Endodermal cell (in vitro differentiated cells): ENCODE data around the gene PANK4. TPM values are rescaled to one million over a fixed set of nuclear protein-coding genes. Genes with fewer than 3 reads are reported as not detected.

Experiments used
- DNase-seq: peaks from one replicate; pipeline ENCODE4 v3.0.0-alpha.2; 2017
- H3K27ac ChIP-seq: 2 replicates; pipeline ENCODE4 v1.5.1; 2013; ENCODE audit warnings: mild to moderate bottlenecking, low read depth, low read length, moderate library complexity
- H3K27me3 ChIP-seq: 2 replicates; pipeline ENCODE4 v1.6.1; 2013; ENCODE audit warnings: mild to moderate bottlenecking, low read length, moderate library complexity; ENCODE audit not compliant: insufficient read depth, control insufficient read depth, poor library complexity, severe bottlenecking
- H3K36me3 ChIP-seq: 2 replicates; pipeline ENCODE4 v1.7.0; 2013; ENCODE audit warnings: mild to moderate bottlenecking, low read length, moderate library complexity; ENCODE audit not compliant: control insufficient read depth, insufficient read depth
- H3K4me1 ChIP-seq: one replicate; pipeline ENCODE4 v1.7.0; 2013; ENCODE audit warnings: low read length; ENCODE audit not compliant: control insufficient read depth, insufficient read depth
- H3K4me3 ChIP-seq: 2 replicates; pipeline ENCODE4 v1.5.1; 2013; ENCODE audit warnings: mild to moderate bottlenecking, low read length, moderate library complexity
- H3K9ac ChIP-seq: 2 replicates; pipeline ENCODE4 v1.6.1; 2013; ENCODE audit warnings: mild to moderate bottlenecking, low read length, moderate library complexity; ENCODE audit not compliant: poor library complexity, severe bottlenecking; ENCODE audit errors: extremely low read depth
- H3K9me3 ChIP-seq: 2 replicates; pipeline ENCODE4 v1.6.1; 2013; ENCODE audit warnings: mild to moderate bottlenecking, low read length, moderate library complexity; ENCODE audit not compliant: control insufficient read depth
- H3K27ac Mint-ChIP-seq: 2 replicates; pipeline ENCODE4 v1.8.0; 2020; ENCODE audit warnings: mixed read lengths
- H3K27me3 Mint-ChIP-seq: 2 replicates; pipeline ENCODE4 v1.8.0; 2021; ENCODE audit warnings: mild to moderate bottlenecking, mixed read lengths; ENCODE audit not compliant: insufficient read depth
- H3K36me3 Mint-ChIP-seq: 2 replicates; pipeline ENCODE4 v1.8.0; 2020; ENCODE audit warnings: low read depth, mixed read lengths
- H3K4me1 Mint-ChIP-seq: 2 replicates; pipeline ENCODE4 v1.8.0; 2020; ENCODE audit warnings: mixed read lengths
- H3K4me3 Mint-ChIP-seq: 2 replicates; pipeline ENCODE4 v1.8.0; 2020; ENCODE audit warnings: mild to moderate bottlenecking, moderate library complexity, mixed read lengths
- H3K9me3 Mint-ChIP-seq: 2 replicates; pipeline ENCODE4 v1.8.0; 2020; ENCODE audit warnings: mild to moderate bottlenecking, mixed read lengths
- WGBS, 2 experiments: methylation state at CpG; one replicate each; pipeline versions ENCODE4 v1.1.5 to v1.1.7; 2013; ENCODE audit warnings: missing lambda C conversion rate in 2 of 2, mixed read lengths in 1 of 2; ENCODE audit not compliant: insufficient coverage in 1 of 2, insufficient read length in 1 of 2; 5-methylcytosine and 5-hydroxymethylcytosine counted together
- total RNA-seq, 2 donors: library from RNA; stranded (reverse); fragmentation: NEBNext Ultra II Directional in 1 of 2; extraction: Animal tissue kit (Norgen Biotek cat#: 25700) in 1 of 2; gene quantifications; 2 replicates in 1 of 2; 3 replicates in 1 of 2; pipeline ENCODE4 v1.2.1, GENCODE V29; 2021
- TF ChIP-seq, protein P1 (sequence below): fragments of 200-600 bp; sonication (generic); conservative IDR thresholded peaks from 2 replicates; pipeline ENCODE4 v1.5.0; 2021; ENCODE audit warnings: antibody characterized with exemption, mild to moderate bottlenecking

Gene PANK4
- total RNA-seq, 2 donors from 2014 or later, result 45.6 to 49.5 TPM

DNA sequence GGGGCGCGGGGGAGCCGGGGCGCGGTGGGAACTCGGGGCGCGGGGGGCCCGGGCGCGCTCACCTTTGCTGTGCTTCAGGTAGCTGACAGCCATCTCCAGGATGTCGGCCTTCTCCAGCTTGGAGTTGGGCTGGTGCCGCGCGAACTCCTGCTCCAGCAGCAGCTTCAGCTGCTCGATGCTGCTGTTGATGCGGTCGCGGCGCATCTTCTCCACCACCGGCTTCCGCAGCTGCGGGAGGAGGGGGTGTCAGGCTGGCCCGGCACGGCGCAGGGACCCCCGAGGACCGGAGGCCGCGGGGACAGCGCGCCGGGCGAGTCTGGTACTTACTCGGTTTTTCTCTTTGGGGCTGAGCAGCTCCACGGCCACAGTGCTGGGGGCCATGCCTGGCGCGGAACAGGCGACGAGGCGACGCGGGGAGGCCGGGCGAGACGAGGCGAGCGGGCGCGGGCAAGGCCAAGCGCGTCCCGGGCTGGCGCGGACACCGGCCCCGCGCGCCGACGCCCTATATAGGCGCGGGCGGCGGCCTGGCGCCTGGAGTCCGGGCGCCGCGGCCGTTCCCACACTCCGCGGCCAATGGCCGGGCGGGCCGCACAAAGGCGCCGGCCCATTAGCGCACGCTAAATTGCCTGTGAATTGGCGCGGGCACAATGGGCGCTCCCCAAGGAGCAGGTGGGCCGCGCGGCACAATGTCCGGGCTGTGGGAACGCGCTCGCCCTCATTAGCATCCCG, 3.6 kb upstream of the PANK4 start, which contains the start of gene HES5:
HES5 (minus strand) TSS at position 480 of the 729 bp plus-strand sequence; CDS start at position 381, 99 bp downstream.
- H3K4me3 Mint-ChIP-seq, result peak within 1 kb of the TSS; percentile 33
- H3K27ac Mint-ChIP-seq, result no peak within 1 kb of the TSS
- no peaks in the 10 kb centered on the region for H3K9me3 ChIP-seq
- H3K36me3 Mint-ChIP-seq, result no peaks in the 10 kb centered on the region
- H3K27ac ChIP-seq, result peak within 1 kb of the TSS; percentile 88
- peak; percentile 86 for DNase-seq
- H3K4me3 ChIP-seq, result no peak within 1 kb of the TSS
- peaks cover 73% of the 10 kb centered on the region for H3K27me3 Mint-ChIP-seq
- TF ChIP-seq, protein P1, sequence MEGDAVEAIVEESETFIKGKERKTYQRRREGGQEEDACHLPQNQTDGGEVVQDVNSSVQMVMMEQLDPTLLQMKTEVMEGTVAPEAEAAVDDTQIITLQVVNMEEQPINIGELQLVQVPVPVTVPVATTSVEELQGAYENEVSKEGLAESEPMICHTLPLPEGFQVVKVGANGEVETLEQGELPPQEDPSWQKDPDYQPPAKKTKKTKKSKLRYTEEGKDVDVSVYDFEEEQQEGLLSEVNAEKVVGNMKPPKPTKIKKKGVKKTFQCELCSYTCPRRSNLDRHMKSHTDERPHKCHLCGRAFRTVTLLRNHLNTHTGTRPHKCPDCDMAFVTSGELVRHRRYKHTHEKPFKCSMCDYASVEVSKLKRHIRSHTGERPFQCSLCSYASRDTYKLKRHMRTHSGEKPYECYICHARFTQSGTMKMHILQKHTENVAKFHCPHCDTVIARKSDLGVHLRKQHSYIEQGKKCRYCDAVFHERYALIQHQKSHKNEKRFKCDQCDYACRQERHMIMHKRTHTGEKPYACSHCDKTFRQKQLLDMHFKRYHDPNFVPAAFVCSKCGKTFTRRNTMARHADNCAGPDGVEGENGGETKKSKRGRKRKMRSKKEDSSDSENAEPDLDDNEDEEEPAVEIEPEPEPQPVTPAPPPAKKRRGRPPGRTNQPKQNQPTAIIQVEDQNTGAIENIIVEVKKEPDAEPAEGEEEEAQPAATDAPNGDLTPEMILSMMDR, result no peak
- H3K9me3 Mint-ChIP-seq, result no peaks in the 10 kb centered on the region
- peaks cover under 1% of the 10 kb centered on the region for H3K4me1 ChIP-seq
- no peaks in the 10 kb centered on the region for H3K36me3 ChIP-seq
- H3K27me3 ChIP-seq, result peaks cover 79% of the 10 kb centered on the region
- peaks cover 10% of the 10 kb centered on the region for H3K4me1 Mint-ChIP-seq
- H3K9ac ChIP-seq, result no peak within 1 kb of the TSS
- WGBS, 2 experiments, result 2 to 3% methylated on average over 58 to 91 of the region's 91 CpGs

DNA sequence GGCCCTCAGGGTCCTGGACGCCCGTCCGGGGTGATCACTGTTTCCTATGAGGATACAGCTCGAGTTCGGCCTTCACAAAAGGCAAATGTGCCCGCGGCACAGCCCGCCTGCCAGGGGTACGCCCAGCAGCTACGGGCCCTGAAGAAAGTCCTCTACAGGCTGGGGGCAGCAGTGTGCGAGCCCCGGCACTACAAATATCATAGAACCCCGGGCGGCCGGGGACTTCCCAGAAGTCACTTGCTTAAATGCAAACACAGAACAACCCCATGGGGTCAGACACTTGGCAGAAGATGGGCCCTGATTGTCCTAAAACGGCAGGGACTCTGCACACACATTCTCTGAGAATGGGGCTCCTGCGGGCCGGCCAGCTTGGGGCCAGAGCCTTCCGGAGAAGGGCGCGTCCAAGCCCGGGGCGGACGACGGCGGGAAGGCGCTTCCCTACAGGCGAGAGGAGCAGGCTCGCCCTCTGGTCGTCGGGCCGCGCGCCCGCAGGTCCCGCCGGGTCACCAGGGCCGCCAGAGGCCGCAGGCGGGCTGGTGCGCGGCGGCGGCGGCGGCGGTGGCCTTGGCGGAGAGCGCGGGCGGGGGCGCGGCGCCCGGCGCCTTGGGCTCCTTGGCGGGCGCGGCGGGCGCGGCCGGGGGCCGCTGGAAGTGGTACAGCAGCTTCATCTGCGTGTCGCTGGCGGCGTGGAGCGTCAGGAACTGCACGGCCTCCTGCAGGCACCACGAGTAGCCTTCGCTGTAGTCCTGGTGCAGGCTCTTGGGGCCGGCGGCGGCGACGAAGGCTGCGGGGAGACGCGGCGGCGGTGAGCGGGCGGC, 2.8 kb upstream of the PANK4 start:
- H3K9me3 ChIP-seq, result no peaks in the 10 kb centered on the region
- peaks cover 67% of the 10 kb centered on the region for H3K27me3 Mint-ChIP-seq
- peaks cover 71% of the 10 kb centered on the region for H3K27me3 ChIP-seq
- H3K9ac ChIP-seq, result no peak overlapping the region
- peaks cover 13% of the 10 kb centered on the region for H3K4me1 Mint-ChIP-seq
- no peaks in the 10 kb centered on the region for H3K36me3 ChIP-seq
- TF ChIP-seq, protein P1, result peak; percentile 24
- H3K4me3 Mint-ChIP-seq, result peak overlapping the region; percentile 33
- H3K4me1 ChIP-seq, result no peaks in the 10 kb centered on the region
- H3K36me3 Mint-ChIP-seq, result no peaks in the 10 kb centered on the region
- peak overlapping the region; percentile 88 for H3K27ac ChIP-seq
- peak; percentile 92 for DNase-seq
- H3K27ac Mint-ChIP-seq, result no peak overlapping the region
- H3K9me3 Mint-ChIP-seq, result no peaks in the 10 kb centered on the region
- H3K4me3 ChIP-seq, result no peak overlapping the region
- WGBS, 2 experiments, result 5 to 6% methylated on average over 31 to 84 of the region's 84 CpGs

DNA sequence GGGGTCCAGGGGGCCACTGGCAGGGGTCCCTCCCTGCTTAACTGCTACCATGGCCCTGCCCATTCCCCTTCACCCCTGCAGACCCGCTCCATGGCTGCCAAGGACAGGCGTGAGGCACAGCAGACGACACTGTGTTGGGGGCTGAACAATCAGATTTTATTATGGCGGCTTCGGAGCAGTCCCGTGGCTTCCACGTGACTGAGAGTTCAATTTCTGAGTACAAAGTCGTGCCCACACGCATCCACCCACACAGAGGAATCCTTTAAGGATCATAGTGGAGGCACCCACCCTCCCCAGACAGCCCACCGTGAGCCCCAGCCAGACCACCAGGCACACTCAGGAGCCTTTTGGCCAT, 2.2 kb upstream of the PANK4 start:
- DNase-seq, result no peak
- H3K27ac Mint-ChIP-seq, result no peak overlapping the region
- peak overlapping the region; percentile 57 for H3K27ac ChIP-seq
- H3K36me3 ChIP-seq, result no peaks in the 10 kb centered on the region
- no peak overlapping the region for H3K4me3 ChIP-seq
- no peaks in the 10 kb centered on the region for H3K36me3 Mint-ChIP-seq
- no peaks in the 10 kb centered on the region for H3K9me3 ChIP-seq
- no peak overlapping the region for H3K4me3 Mint-ChIP-seq
- H3K4me1 ChIP-seq, result no peaks in the 10 kb centered on the region
- H3K9me3 Mint-ChIP-seq, result no peaks in the 10 kb centered on the region
- no peak overlapping the region for H3K9ac ChIP-seq
- TF ChIP-seq, protein P1, result no peak
- WGBS, 2 experiments, result 61 to 70% methylated on average over 10 of the region's 10 CpGs
- H3K27me3 ChIP-seq, result peaks cover 66% of the 10 kb centered on the region
- peaks cover 18% of the 10 kb centered on the region for H3K4me1 Mint-ChIP-seq
- peaks cover 62% of the 10 kb centered on the region for H3K27me3 Mint-ChIP-seq
